Liver (tissue), 9 donors: Measurements from ENCODE around the gene TUBB4B. TPM values are rescaled to one million over a fixed set of nuclear protein-coding genes. Genes with fewer than 3 reads are reported as not detected.
A peak's percentile ranks its signal among the peaks of the same experiment; 100 is the strongest.

Source experiments
- DNase-seq: peaks from one replicate; pipeline ENCODE4 v3.0.0-alpha.2; 2017; ENCODE audit warnings: low spot score
- H3K27ac ChIP-seq, 2 donors: one replicate each; pipeline ENCODE4 v1.7.0; 2013; ENCODE audit warnings: inconsistent platforms in 2 of 2, low read length in 2 of 2, control low read depth in 1 of 2, low read depth in 1 of 2, mild to moderate bottlenecking in 1 of 2
- H3K27me3 ChIP-seq, 4 donors: one replicate each; pipeline versions ENCODE4 v1.6.1 to v1.7.0; 2013; ENCODE audit warnings: low read length in 3 of 4, inconsistent platforms in 1 of 4, mild to moderate bottlenecking in 1 of 4, moderate library complexity in 1 of 4; ENCODE audit not compliant: control insufficient read depth in 4 of 4, insufficient read depth in 4 of 4
- H3K36me3 ChIP-seq, 4 donors: one replicate each; pipeline versions ENCODE4 v1.6.1 to v1.7.0; 2013; ENCODE audit warnings: low read length in 3 of 4, mild to moderate bottlenecking in 3 of 4, low read depth in 1 of 4, moderate library complexity in 1 of 4; ENCODE audit not compliant: control insufficient read depth in 4 of 4, insufficient read depth in 3 of 4
- H3K4me1 ChIP-seq, 4 donors: one replicate each; pipeline versions ENCODE4 v1.6.1 to v1.7.0; 2013; ENCODE audit warnings: low read length in 3 of 4, mild to moderate bottlenecking in 3 of 4, moderate library complexity in 1 of 4; ENCODE audit not compliant: control insufficient read depth in 4 of 4, insufficient read depth in 4 of 4
- H3K4me3 ChIP-seq, 3 donors: one replicate each; pipeline versions ENCODE4 v1.6.1 to v1.7.0; 2013; ENCODE audit warnings: low read length in 3 of 3, control low read depth in 1 of 3, low read depth in 1 of 3, mild to moderate bottlenecking in 1 of 3
- H3K9ac ChIP-seq, 2 donors: one replicate each; pipeline ENCODE4 v1.7.0; 2013; ENCODE audit warnings: low read length in 2 of 2, mild to moderate bottlenecking in 2 of 2, moderate library complexity in 2 of 2, control low read depth in 1 of 2, low read depth in 1 of 2
- H3K9me3 ChIP-seq, 4 donors: one replicate each; pipeline versions ENCODE4 v1.6.1 to v1.7.0; 2013; ENCODE audit warnings: low read length in 3 of 4; ENCODE audit not compliant: control insufficient read depth in 4 of 4
- EGR1 ChIP-seq, 2 donors: IDR thresholded peaks; 2 replicates each; pipeline ENCODE4 v1.6.1; 2016 to 2018; ENCODE audit warnings: antibody characterized with exemption in 2 of 2, low read depth in 2 of 2
- FOXA2 ChIP-seq: IDR thresholded peaks from 2 replicates; pipeline ENCODE4 v1.6.1; 2016; ENCODE audit warnings: antibody characterized with exemption
- GABPA ChIP-seq, 2 donors: IDR thresholded peaks in 1 of 2; conservative IDR thresholded peaks in 1 of 2; 2 replicates each; pipeline ENCODE4 v1.6.1; 2016; ENCODE audit warnings: antibody characterized with exemption in 2 of 2, mild to moderate bottlenecking in 1 of 2, moderate library complexity in 1 of 2
- HNF4A ChIP-seq, 2 donors: conservative IDR thresholded peaks; 2 replicates each; pipeline ENCODE4 v1.6.1; 2016; ENCODE audit warnings: antibody characterized with exemption in 2 of 2, mild to moderate bottlenecking in 2 of 2
- HNF4G ChIP-seq: IDR thresholded peaks from 2 replicates; pipeline ENCODE4 v1.6.1; 2016; ENCODE audit warnings: antibody characterized with exemption
- JUND ChIP-seq, 2 donors: IDR thresholded peaks; 2 replicates each; pipeline ENCODE4 v1.6.1; 2016; ENCODE audit warnings: antibody characterized with exemption in 2 of 2
- RAD21 ChIP-seq, 2 donors: IDR thresholded peaks; 2 replicates each; pipeline ENCODE4 v1.6.1; 2016; ENCODE audit warnings: antibody characterized with exemption in 2 of 2, mild to moderate bottlenecking in 2 of 2
- REST ChIP-seq: IDR thresholded peaks from 2 replicates; pipeline ENCODE4 v1.6.1; 2016; ENCODE audit warnings: antibody characterized with exemption, mild to moderate bottlenecking
- RXRA ChIP-seq, 2 donors: IDR thresholded peaks; 2 replicates each; pipeline ENCODE4 v1.6.1; 2017 to 2018; ENCODE audit warnings: antibody characterized with exemption in 2 of 2, mild to moderate bottlenecking in 1 of 2
- SP1 ChIP-seq: IDR thresholded peaks from 2 replicates; pipeline ENCODE4 v1.6.1; 2018; ENCODE audit warnings: antibody characterized with exemption, mild to moderate bottlenecking
- YY1 ChIP-seq: IDR thresholded peaks from 2 replicates; pipeline ENCODE4 v1.6.1; 2016; ENCODE audit warnings: antibody characterized with exemption, mild to moderate bottlenecking
- WGBS: extraction: QIAGEN DNeasy Blood & Tissue Kit; methylation state at CpG from one replicate; pipeline ENCODE4 v1.1.7; 2013; 5-methylcytosine and 5-hydroxymethylcytosine counted together
- polyA plus RNA-seq, 2 donors: library from polyadenylated mRNA; stranded (reverse) in 1 of 2; unstranded in 1 of 2; fragments of 200-250 nt in 1 of 2; fragments of >200 nt in 1 of 2; fragmentation: Nextera tagmentation in 1 of 2; extraction: Ambion mirVana in 1 of 2; gene quantifications; one replicate each; pipeline versions ENCODE4 v1.2.1 to v1.2.3, GENCODE V29; 2013 to 2015
- total RNA-seq, 2 donors: library from RNA; depleted of rRNA; stranded (reverse); fragments of >200 nt; gene quantifications; one replicate each; pipeline ENCODE4 v1.2.3, GENCODE V29; 2014
- TF ChIP-seq, protein P1 (sequence below): IDR thresholded peaks from 2 replicates; pipeline ENCODE4 v1.6.1; 2016; ENCODE audit warnings: antibody characterized with exemption
- TF ChIP-seq, protein P2 (sequence below): fragments of 150-350 bp; IDR thresholded peaks from 2 replicates; pipeline ENCODE4 v1.5.1; 2017; ENCODE audit warnings: improper control_type of control experiment, low read depth, low read length; ENCODE audit not compliant: missing input control
- donor health status: healthy.
- donor health status: healthy.
- donor health status: healthy.
- donor health status: healthy.
- donor health status: healthy.

TUBB4B gene
- total and polyA plus RNA-seq, 4 donors = 173 to 199 (median 185) TPM

DNA sequence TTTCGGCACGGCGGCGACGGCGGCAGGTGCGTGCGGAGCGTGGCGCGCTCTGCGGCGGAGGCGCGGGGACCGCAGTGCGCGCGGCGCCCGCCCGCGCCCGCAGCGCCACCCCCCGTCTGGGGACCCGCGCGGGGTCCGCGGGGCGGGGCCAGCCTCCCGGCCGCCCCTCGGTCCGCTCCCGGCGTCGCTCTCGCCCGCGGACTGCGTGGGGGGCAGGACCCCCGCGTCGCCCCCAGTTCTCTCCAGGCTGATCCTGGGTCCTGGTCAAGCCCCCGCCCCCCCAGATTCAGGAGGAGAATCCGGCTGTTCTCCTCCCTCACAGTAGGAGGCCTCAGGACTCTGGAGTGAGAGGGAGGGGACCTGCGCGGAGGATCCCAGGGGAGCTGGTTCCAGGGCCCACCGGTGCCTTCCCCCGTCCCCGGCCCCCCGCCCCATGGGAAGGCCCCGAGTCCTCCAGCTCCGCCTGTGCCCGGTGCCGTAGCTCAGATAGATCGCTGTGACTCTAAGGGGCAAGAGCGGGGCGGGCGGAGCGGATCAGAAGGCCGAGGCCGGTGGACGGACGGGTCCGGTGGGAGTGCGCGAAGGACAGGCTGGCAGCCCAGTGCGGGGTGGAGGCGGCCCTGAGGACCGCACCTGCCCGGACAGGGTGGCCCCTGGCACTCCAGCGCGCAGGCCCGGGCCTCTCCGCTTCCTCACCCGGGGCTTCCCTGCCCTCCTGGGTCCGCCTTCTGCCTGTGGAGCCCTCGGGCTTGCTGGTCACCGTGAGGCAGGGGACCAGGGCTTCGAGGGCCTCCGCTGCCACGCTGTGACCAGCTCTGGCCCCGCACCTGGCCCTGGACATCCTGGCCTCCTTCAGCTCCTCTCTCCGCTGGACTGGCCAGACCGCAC is 18.7 kb upstream of the TUBB4B start, which contains the start of gene RNF208:
RNF208 (minus strand) TSS at position 51 of the 888 bp plus-strand sequence. CDS start 1,028 bp downstream, outside the sequence.
- Histone ChIP-seq H3K9me3 (no peaks in the 10 kb centered on the region), H3K27me3 (no peaks in the 10 kb centered on the region), H3K27ac (peak within 1 kb of the TSS; percentile 34 to 84), H3K9ac (peak within 1 kb of the TSS in 1 of 2 donors; percentile 28), H3K36me3 (no peaks in the 10 kb centered on the region), H3K4me1 (peaks cover 10 to 30% (median 19%) of the 10 kb centered on the region in 4 donors), H3K4me3 (peak within 1 kb of the TSS; percentile 8 to 86 (median 34))
- TF ChIP-seq HNF4G (no peak), EGR1 (IDR thresholded peaks at IDR 0.05; ENCODE audit: low read depth in 2 of 2) (no peak), GABPA (IDR thresholded peaks at IDR 0.05 in 1 of 2, conservative IDR thresholded peaks at IDR 0.05 in 1 of 2) (no peak), FOXA2 (no peak), HNF4A (conservative IDR thresholded peaks at IDR 0.05) (no peak), SP1 (no peak), REST (no peak), JUND (IDR thresholded peaks at IDR 0.05) (no peak), RXRA (IDR thresholded peaks at IDR 0.05) (no peak)
- TF ChIP-seq, protein P1, sequence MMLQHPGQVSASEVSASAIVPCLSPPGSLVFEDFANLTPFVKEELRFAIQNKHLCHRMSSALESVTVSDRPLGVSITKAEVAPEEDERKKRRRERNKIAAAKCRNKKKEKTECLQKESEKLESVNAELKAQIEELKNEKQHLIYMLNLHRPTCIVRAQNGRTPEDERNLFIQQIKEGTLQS = no peak
- TF ChIP-seq, protein P2, sequence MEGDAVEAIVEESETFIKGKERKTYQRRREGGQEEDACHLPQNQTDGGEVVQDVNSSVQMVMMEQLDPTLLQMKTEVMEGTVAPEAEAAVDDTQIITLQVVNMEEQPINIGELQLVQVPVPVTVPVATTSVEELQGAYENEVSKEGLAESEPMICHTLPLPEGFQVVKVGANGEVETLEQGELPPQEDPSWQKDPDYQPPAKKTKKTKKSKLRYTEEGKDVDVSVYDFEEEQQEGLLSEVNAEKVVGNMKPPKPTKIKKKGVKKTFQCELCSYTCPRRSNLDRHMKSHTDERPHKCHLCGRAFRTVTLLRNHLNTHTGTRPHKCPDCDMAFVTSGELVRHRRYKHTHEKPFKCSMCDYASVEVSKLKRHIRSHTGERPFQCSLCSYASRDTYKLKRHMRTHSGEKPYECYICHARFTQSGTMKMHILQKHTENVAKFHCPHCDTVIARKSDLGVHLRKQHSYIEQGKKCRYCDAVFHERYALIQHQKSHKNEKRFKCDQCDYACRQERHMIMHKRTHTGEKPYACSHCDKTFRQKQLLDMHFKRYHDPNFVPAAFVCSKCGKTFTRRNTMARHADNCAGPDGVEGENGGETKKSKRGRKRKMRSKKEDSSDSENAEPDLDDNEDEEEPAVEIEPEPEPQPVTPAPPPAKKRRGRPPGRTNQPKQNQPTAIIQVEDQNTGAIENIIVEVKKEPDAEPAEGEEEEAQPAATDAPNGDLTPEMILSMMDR = no peak
- no peak for DNase-seq
- WGBS = 4% methylated on average over 88 of the region's 88 CpGs

DNA sequence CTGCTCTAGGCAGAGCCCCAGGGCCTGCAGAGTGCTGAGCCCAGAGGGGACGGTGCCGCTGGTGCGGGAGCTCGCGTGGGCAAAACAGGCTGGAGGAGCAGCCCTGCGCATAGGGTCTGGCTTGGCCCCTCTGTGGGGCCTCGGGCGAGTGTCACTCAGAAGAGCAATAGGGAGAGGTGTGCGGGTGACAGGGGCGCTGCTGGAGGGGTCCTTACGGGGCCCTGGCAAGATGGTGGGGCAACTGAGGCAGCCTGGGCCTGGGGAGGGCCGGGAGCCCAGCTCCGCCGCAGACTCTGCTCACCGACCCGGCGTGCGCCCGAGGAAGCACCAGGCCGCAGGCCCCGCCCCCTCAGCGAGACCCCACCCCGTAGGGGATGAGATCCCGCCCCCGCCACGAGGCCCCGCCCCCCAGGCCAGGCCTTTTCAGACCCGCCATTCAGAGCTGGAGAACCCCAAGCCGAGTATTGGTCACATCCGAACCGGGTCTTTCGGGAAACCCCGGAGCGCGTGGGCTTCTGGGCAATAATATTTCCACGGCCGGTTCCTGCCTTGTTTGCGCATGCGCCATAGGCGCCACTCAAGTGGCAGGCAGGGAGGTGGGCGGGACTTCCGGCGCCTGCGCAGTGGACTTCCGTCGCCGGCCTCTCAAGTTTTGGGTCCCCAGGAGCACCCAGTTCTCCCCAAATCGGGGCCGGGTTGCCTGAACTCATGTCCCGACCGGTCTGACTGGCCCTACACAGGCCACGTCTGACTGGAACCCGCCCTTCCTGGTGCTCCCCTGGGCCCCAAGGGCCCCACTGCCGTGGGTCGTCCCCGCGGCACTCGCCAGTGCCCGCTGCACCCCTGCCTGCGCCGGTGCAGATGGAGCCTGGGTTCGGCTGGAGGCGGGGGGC is 17.8 kb upstream of the TUBB4B start:
- Histone ChIP-seq H3K36me3 (no peaks in the 10 kb centered on the region), H3K9ac (peak overlapping the region in 1 of 2 donors; percentile 42), H3K27me3 (no peaks in the 10 kb centered on the region), H3K4me3 (peak overlapping the region; percentile 67 to 88 (median 86)), H3K27ac (peak overlapping the region; percentile 57 to 84), H3K9me3 (no peaks in the 10 kb centered on the region), H3K4me1 (peaks cover 10 to 25% (median 18%) of the 10 kb centered on the region in 4 donors)
- DNase-seq = peak; percentile 97
- WGBS = 1% methylated on average over 63 of the region's 63 CpGs
- TF ChIP-seq FOXA2 = no peak
- TF ChIP-seq HNF4G = no peak
- peak; percentile 73 for TF ChIP-seq SP1
- TF ChIP-seq YY1 = peak; percentile 91
- peak; percentile 67 for TF ChIP-seq REST
- TF ChIP-seq HNF4A (conservative IDR thresholded peaks at IDR 0.05) = peak; percentile 13 to 24
- TF ChIP-seq RXRA (IDR thresholded peaks at IDR 0.05) = peak; percentile 25 to 28
- peak; percentile 43 to 56 for TF ChIP-seq EGR1 (IDR thresholded peaks at IDR 0.05; ENCODE audit: low read depth in 2 of 2)
- TF ChIP-seq, protein P2 = no peak
- TF ChIP-seq RAD21 (IDR thresholded peaks at IDR 0.05) = peak in 1 of 2 donors; percentile 26
- TF ChIP-seq, protein P1 = no peak
- peak; percentile 91 to 96 for TF ChIP-seq GABPA (IDR thresholded peaks at IDR 0.05 in 1 of 2, conservative IDR thresholded peaks at IDR 0.05 in 1 of 2)
- TF ChIP-seq JUND (IDR thresholded peaks at IDR 0.05) = no peak
